Measurements from ENCODE around the gene PLOD2.

GRCh38 chr3:146164971-146165769 is 4.2 kb upstream of the PLOD2 start:
- no peak for TF ChIP-seq POLR2A (IDR thresholded peaks at IDR 0.05; ENCODE audit: low read depth, low read length)
- no peak for TF ChIP-seq POLR2AphosphoS5 (IDR thresholded peaks at IDR 0.05; ENCODE audit: low read depth, low read length)
- TF ChIP-seq SPI1 (IDR thresholded peaks at IDR 0.05; ENCODE audit: low read depth, low read length) = peak; percentile 38; the same call in 1 of the 2 replicates
